HEK293 (cell line): ENCODE data around the gene PEX16.

Experiments
- CTCF ChIA-PET: fragments of 350-600 bp; formaldehyde crosslinking; extraction: SDS; loops from one replicate; lab custom pipeline; 2021; ENCODE audit warnings: antibody characterized with exemption; lab: Yijun Ruan, JAX
- POLR2A ChIA-PET: fragments of 300-600 bp; formaldehyde crosslinking; extraction: SDS; loops from one replicate; lab custom pipeline; 2020; ENCODE audit warnings: antibody characterized with exemption, inconsistent platforms; lab: Yijun Ruan, JAX
- H3K27ac ChIP-seq: fragments of 200-500 bp; sonication (Bioruptor generic); 2 replicates; pipeline ENCODE4 v1.5.1; 2014; ENCODE audit warnings: low read depth, low read length, control low read depth, inconsistent platforms; ENCODE audit errors: extremely low read depth
- H3K36me3 ChIP-seq, 2 experiments: fragments of 200-500 bp in 1 of 2; sonication (Bioruptor generic) in 1 of 2; 1 replicate in 1 of 2; 2 replicates in 1 of 2; pipeline ENCODE4 v1.5.1; 2014 to 2017; ENCODE audit warnings: inconsistent platforms in 2 of 2, low read length in 2 of 2; ENCODE audit not compliant: control insufficient read depth in 2 of 2, insufficient read depth in 1 of 2
- H3K4me1 ChIP-seq: fragments of 200-500 bp; sonication (Bioruptor generic); 2 replicates; pipeline ENCODE4 v1.5.1; 2014; ENCODE audit warnings: mild to moderate bottlenecking, low read length, inconsistent platforms; ENCODE audit not compliant: control insufficient read depth, insufficient read depth
- H3K4me3 ChIP-seq: 2 replicates; pipeline ENCODE4 v1.5.1; 2011; ENCODE audit warnings: low read depth, mild to moderate bottlenecking, control low read depth, low read length, moderate library complexity
- H3K9me3 ChIP-seq: fragments of 200-500 bp; sonication (Bioruptor generic); 2 replicates; pipeline ENCODE4 v1.5.1; 2014; ENCODE audit warnings: low read depth, low read length, inconsistent platforms; ENCODE audit not compliant: control insufficient read depth, insufficient read depth
- BCL11B ChIP-seq: fragments of 450-650 bp; formaldehyde crosslinking; IDR thresholded peaks from 2 replicates; pipeline ENCODE4 v1.5.1; 2016; ENCODE audit warnings: low read depth, missing biosample characterization, missing genetic modification characterization
- GLI2 ChIP-seq: fragments of 450-650 bp; formaldehyde crosslinking; IDR thresholded peaks from 2 replicates; pipeline ENCODE4; 2017; ENCODE audit warnings: missing biosample characterization, missing genetic modification characterization, low read depth, borderline replicate concordance
- SP2 ChIP-seq: fragments of 450-650 bp; formaldehyde crosslinking; IDR thresholded peaks from 2 replicates; pipeline ENCODE4 v1.5.1; 2016; ENCODE audit warnings: missing biosample characterization, missing genetic modification characterization
- ZBTB1 ChIP-seq: fragments of 450-650 bp; formaldehyde crosslinking; IDR thresholded peaks from 2 replicates; pipeline ENCODE4 v1.5.1; 2016; ENCODE audit warnings: missing biosample characterization, missing genetic modification characterization
- ZBTB6 ChIP-seq: fragments of 450-650 bp; formaldehyde crosslinking; IDR thresholded peaks from 2 replicates; pipeline ENCODE4 v1.5.1; 2017; ENCODE audit warnings: missing biosample characterization, missing genetic modification characterization
- ZNF146 ChIP-seq: fragments of 450-650 bp; formaldehyde crosslinking; IDR thresholded peaks from 2 replicates; pipeline ENCODE4 v1.5.1; 2016; ENCODE audit warnings: missing biosample characterization, missing genetic modification characterization
- ZNF2 ChIP-seq: fragments of 450-650 bp; formaldehyde crosslinking; IDR thresholded peaks from 2 replicates; pipeline ENCODE4 v1.5.1; 2016; ENCODE audit warnings: missing biosample characterization, missing genetic modification characterization
- ZNF266 ChIP-seq: fragments of 450-650 bp; formaldehyde crosslinking; IDR thresholded peaks from 2 replicates; pipeline ENCODE4 v1.5.1; 2016; ENCODE audit warnings: missing biosample characterization, missing genetic modification characterization, low read depth
- ZNF394 ChIP-seq: fragments of 450-650 bp; formaldehyde crosslinking; IDR thresholded peaks from 2 replicates; pipeline ENCODE4 v1.5.1; 2016; ENCODE audit warnings: missing biosample characterization, missing genetic modification characterization, mild to moderate bottlenecking, moderate library complexity, borderline replicate concordance
- ZNF423 ChIP-seq: fragments of 450-650 bp; formaldehyde crosslinking; IDR thresholded peaks from 2 replicates; pipeline ENCODE4 v1.5.1; 2016; ENCODE audit warnings: missing biosample characterization, missing genetic modification characterization
- ZNF555 ChIP-seq: fragments of 450-650 bp; formaldehyde crosslinking; conservative IDR thresholded peaks from 2 replicates; pipeline ENCODE4 v1.5.1; 2017; ENCODE audit warnings: missing biosample characterization, mild to moderate bottlenecking, missing genetic modification characterization, inconsistent platforms
- ZNF660 ChIP-seq: fragments of 450-650 bp; IDR thresholded peaks from 2 replicates; pipeline ENCODE4 v1.5.1; 2018; ENCODE audit warnings: missing biosample characterization, mild to moderate bottlenecking, missing genetic modification characterization
- ZXDB ChIP-seq: fragments of 450-650 bp; formaldehyde crosslinking; IDR thresholded peaks from 2 replicates; pipeline ENCODE4 v1.5.1; 2016; ENCODE audit warnings: missing biosample characterization, missing genetic modification characterization
- TF ChIP-seq, protein P1 (sequence below): fragments of 450-650 bp; formaldehyde crosslinking; IDR thresholded peaks from 2 replicates; pipeline ENCODE4 v1.5.0; 2017; ENCODE audit warnings: missing biosample characterization, missing genetic modification characterization, borderline replicate concordance
- TF ChIP-seq, protein P2 (sequence below): fragments of 450-650 bp; formaldehyde crosslinking; IDR thresholded peaks from 2 replicates; pipeline ENCODE4 v1.5.1; 2016; ENCODE audit warnings: missing biosample characterization, missing genetic modification characterization
- TF ChIP-seq, protein P3 (sequence below): fragments of 450-650 bp; formaldehyde crosslinking; IDR thresholded peaks from 2 replicates; pipeline ENCODE4 v1.5.1; 2016; ENCODE audit warnings: missing biosample characterization, missing genetic modification characterization
- TF ChIP-seq, protein P4 (sequence below): fragments of 450-650 bp; formaldehyde crosslinking; conservative IDR thresholded peaks from 2 replicates; pipeline ENCODE4 v1.5.1; 2016; ENCODE audit warnings: low read depth, missing biosample characterization, missing genetic modification characterization
- TF ChIP-seq, protein P5 (sequence below): fragments of 450-650 bp; formaldehyde crosslinking; IDR thresholded peaks from 2 replicates; pipeline ENCODE4 v1.5.1; 2016; ENCODE audit warnings: missing biosample characterization, missing genetic modification characterization
- TF ChIP-seq, protein P6 (sequence below): fragments of 450-650 bp; formaldehyde crosslinking; IDR thresholded peaks from 2 replicates; pipeline ENCODE4 v1.5.1; 2016; ENCODE audit warnings: missing biosample characterization, missing genetic modification characterization

PEX16 gene

DNA sequence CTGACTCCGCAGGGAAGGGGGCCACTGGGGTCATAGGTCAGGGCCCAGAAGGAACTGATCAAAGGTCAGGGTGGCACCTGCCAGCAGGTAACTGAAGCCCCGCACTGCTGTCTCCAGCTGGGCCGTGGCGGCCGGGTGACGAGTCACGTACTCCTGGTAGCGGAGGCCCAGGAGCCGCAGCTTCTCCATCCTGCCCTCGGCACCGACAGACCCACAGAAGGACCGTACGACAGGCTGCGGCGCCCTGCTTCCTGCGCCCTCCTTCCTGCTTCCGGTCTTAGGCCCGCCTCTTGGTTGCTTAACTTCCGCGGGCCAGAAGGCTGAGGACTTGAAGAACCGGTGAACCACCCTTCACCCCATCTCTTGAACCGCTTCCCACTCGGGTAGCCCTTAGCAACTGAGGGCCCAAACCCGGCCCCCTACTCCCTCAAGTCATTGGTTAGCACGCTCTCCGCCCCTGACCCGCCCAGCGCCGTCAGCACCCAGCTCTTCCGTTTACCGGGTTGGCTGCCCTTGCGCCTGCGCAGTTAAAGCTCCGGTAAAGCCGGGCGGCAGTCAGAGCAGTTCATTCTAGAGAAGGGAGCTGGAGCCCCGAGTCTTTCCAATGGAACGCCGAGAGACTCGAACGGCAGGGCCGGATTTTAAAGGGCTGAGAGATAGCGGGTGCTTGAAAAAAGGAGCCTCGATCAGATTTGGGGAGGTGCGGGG is at the start of gene PEX16:
PEX16 (minus strand) TSS at position 255 of the 708 bp plus-strand sequence; CDS start at position 189, 66 bp downstream.
- CTCF ChIA-PET = interaction anchor here (0.6 to 2.0 kb wide), 10 partner anchors 9 to 462 kb away, joined by 3 to 7 read pairs (median 3); no protein-coding TSS in a partner anchor
- TF ChIP-seq ZNF2 (tag by site-specific recombination) (0 out of 2 replicates have a peak, but pooled peaks have one; percentile 15), ZNF266 (tag by site-specific recombination) (no peak), ZBTB6 (tag by site-specific recombination) (peak; percentile 99), ZBTB1 (no peak), GLI2 (tag by site-specific recombination) (no peak), ZNF146 (no peak), ZNF423 (tag by site-specific recombination) (no peak), ZXDB (tag by site-specific recombination) (peak; percentile 51; the same call in 1 of the 2 replicates), ZNF660 (tag by site-specific recombination) (no peak), ZNF394 (peak; percentile 26; the same call in 1 of the 2 replicates), BCL11B (tag by site-specific recombination) (peak; percentile 50; the same call in 1 of the 2 replicates), ZNF555 (tag by site-specific recombination) (no peak), SP2 (peak; percentile 94)
- TF ChIP-seq, protein P1, sequence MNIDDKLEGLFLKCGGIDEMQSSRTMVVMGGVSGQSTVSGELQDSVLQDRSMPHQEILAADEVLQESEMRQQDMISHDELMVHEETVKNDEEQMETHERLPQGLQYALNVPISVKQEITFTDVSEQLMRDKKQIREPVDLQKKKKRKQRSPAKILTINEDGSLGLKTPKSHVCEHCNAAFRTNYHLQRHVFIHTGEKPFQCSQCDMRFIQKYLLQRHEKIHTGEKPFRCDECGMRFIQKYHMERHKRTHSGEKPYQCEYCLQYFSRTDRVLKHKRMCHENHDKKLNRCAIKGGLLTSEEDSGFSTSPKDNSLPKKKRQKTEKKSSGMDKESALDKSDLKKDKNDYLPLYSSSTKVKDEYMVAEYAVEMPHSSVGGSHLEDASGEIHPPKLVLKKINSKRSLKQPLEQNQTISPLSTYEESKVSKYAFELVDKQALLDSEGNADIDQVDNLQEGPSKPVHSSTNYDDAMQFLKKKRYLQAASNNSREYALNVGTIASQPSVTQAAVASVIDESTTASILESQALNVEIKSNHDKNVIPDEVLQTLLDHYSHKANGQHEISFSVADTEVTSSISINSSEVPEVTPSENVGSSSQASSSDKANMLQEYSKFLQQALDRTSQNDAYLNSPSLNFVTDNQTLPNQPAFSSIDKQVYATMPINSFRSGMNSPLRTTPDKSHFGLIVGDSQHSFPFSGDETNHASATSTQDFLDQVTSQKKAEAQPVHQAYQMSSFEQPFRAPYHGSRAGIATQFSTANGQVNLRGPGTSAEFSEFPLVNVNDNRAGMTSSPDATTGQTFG = no peak
- TF ChIP-seq, protein P2, sequence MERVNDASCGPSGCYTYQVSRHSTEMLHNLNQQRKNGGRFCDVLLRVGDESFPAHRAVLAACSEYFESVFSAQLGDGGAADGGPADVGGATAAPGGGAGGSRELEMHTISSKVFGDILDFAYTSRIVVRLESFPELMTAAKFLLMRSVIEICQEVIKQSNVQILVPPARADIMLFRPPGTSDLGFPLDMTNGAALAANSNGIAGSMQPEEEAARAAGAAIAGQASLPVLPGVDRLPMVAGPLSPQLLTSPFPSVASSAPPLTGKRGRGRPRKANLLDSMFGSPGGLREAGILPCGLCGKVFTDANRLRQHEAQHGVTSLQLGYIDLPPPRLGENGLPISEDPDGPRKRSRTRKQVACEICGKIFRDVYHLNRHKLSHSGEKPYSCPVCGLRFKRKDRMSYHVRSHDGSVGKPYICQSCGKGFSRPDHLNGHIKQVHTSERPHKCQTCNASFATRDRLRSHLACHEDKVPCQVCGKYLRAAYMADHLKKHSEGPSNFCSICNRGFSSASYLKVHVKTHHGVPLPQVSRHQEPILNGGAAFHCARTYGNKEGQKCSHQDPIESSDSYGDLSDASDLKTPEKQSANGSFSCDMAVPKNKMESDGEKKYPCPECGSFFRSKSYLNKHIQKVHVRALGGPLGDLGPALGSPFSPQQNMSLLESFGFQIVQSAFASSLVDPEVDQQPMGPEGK (tag by site-specific recombination) = peak; percentile 38; the same call in 1 of the 2 replicates
- TF ChIP-seq, protein P3, sequence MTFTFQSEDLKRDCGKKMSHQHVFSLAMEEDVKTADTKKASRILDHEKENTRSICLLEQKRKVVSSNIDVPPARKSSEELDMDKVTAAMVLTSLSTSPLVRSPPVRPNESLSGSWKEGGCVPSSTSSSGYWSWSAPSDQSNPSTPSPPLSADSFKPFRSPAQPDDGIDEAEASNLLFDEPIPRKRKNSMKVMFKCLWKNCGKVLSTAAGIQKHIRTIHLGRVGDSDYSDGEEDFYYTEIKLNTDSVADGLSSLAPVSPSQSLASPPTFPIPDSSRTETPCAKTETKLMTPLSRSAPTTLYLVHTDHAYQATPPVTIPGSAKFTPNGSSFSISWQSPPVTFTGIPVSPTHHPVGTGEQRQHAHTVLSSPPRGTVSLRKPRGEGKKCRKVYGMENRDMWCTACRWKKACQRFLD (tag by site-specific recombination) = no peak
- TF ChIP-seq, protein P4, sequence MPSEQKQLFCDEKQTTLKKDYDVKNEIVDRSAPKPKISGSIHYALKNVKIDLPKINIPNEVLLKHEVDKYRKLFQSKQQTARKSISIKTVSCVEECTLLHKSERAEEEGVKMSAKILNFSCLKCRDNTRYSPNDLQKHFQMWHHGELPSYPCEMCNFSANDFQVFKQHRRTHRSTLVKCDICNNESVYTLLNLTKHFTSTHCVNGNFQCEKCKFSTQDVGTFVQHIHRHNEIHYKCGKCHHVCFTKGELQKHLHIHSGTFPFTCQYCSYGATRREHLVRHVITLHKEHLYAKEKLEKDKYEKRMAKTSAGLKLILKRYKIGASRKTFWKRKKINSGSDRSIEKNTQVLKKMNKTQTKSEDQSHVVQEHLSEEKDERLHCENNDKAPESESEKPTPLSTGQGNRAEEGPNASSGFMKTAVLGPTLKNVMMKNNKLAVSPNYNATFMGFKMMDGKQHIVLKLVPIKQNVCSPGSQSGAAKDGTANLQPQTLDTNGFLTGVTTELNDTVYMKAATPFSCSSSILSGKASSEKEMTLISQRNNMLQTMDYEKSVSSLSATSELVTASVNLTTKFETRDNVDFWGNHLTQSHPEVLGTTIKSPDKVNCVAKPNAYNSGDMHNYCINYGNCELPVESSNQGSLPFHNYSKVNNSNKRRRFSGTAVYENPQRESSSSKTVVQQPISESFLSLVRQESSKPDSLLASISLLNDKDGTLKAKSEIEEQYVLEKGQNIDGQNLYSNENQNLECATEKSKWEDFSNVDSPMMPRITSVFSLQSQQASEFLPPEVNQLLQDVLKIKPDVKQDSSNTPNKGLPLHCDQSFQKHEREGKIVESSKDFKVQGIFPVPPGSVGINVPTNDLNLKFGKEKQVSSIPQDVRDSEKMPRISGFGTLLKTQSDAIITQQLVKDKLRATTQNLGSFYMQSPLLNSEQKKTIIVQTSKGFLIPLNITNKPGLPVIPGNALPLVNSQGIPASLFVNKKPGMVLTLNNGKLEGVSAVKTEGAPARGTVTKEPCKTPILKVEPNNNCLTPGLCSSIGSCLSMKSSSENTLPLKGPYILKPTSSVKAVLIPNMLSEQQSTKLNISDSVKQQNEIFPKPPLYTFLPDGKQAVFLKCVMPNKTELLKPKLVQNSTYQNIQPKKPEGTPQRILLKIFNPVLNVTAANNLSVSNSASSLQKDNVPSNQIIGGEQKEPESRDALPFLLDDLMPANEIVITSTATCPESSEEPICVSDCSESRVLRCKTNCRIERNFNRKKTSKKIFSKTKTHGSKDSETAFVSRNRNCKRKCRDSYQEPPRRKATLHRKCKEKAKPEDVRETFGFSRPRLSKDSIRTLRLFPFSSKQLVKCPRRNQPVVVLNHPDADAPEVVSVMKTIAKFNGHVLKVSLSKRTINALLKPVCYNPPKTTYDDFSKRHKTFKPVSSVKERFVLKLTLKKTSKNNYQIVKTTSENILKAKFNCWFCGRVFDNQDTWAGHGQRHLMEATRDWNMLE (tag by site-specific recombination) = peak; percentile 63
- TF ChIP-seq, protein P5, sequence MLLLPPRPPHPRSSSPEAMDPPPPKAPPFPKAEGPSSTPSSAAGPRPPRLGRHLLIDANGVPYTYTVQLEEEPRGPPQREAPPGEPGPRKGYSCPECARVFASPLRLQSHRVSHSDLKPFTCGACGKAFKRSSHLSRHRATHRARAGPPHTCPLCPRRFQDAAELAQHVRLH = peak; percentile 99
- TF ChIP-seq, protein P6, sequence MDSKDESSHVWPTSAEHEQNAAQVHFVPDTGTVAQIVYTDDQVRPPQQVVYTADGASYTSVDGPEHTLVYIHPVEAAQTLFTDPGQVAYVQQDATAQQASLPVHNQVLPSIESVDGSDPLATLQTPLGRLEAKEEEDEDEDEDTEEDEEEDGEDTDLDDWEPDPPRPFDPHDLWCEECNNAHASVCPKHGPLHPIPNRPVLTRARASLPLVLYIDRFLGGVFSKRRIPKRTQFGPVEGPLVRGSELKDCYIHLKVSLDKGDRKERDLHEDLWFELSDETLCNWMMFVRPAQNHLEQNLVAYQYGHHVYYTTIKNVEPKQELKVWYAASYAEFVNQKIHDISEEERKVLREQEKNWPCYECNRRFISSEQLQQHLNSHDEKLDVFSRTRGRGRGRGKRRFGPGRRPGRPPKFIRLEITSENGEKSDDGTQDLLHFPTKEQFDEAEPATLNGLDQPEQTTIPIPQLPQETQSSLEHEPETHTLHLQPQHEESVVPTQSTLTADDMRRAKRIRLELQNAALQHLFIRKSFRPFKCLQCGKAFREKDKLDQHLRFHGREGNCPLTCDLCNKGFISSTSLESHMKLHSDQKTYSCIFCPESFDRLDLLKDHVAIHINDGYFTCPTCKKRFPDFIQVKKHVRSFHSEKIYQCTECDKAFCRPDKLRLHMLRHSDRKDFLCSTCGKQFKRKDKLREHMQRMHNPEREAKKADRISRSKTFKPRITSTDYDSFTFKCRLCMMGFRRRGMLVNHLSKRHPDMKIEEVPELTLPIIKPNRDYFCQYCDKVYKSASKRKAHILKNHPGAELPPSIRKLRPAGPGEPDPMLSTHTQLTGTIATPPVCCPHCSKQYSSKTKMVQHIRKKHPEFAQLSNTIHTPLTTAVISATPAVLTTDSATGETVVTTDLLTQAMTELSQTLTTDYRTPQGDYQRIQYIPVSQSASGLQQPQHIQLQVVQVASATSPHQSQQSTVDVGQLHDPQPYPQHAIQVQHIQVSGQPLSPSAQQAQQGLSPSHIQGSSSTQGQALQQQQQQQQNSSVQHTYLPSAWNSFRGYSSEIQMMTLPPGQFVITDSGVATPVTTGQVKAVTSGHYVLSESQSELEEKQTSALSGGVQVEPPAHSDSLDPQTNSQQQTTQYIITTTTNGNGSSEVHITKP (tag by site-specific recombination) = 0 out of 2 replicates have a peak, but pooled peaks have one; percentile 25

More for the DNA sequence above, at the start of gene PEX16:
- POLR2A ChIA-PET = interaction anchor here (0.6 to 2.1 kb wide), 18 partner anchors 9 to 1272 kb away, joined by 3 to 10 read pairs (median 4); partner anchors contain the start of genes CRY2, FREY1 and PHF21A
- H3K27ac ChIP-seq = peak within 1 kb of the TSS; percentile 46
- H3K9me3 ChIP-seq = no peaks in the 10 kb centered on the region
- peak within 1 kb of the TSS; percentile 96 for H3K4me3 ChIP-seq
- no peaks in the 10 kb centered on the region; the same call in 1 of the 2 replicates for H3K4me1 ChIP-seq
- peaks cover 0 to 35% of the 10 kb centered on the region in 2 experiments; a peak in 1 of 3 replicates for H3K36me3 ChIP-seq
